Loucy (cell line): ENCODE results near the gene SMAP1.

Experiments
- EZH2phosphoT487 ChIP-seq: fragments of 200-600 bp; IDR thresholded peaks from 2 replicates; pipeline ENCODE4 v1.6.1; 2018; ENCODE audit warnings: antibody characterized with exemption, mild to moderate bottlenecking, moderate library complexity, borderline replicate concordance
- TF ChIP-seq, protein P1 (sequence below): fragments of 200-600 bp; sonication (generic); conservative IDR thresholded peaks from 2 replicates; pipeline ENCODE4 v1.5.1; 2014; ENCODE audit warnings: mild to moderate bottlenecking, antibody characterized with exemption, low read length

DNA sequence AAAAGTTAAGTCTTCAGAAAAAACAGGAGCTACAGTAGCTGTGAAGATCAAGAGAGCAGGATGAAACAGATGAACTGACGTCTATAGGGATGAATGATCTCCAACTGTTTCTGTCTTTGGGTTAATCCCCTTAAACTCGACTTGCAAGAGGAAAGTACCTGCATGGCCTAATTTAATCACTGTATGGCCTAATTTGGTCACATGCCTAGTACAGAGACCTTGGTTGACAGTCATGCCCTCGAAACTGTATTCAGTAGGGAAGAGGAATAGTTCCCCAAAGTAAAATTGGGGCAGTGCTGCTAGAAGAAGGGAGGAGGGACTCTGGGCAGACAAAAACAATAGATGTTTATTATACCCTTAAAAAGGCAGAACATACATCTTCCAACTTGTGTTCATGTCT, 10.0 kb upstream of the SMAP1 start:
- TF ChIP-seq, protein P1, sequence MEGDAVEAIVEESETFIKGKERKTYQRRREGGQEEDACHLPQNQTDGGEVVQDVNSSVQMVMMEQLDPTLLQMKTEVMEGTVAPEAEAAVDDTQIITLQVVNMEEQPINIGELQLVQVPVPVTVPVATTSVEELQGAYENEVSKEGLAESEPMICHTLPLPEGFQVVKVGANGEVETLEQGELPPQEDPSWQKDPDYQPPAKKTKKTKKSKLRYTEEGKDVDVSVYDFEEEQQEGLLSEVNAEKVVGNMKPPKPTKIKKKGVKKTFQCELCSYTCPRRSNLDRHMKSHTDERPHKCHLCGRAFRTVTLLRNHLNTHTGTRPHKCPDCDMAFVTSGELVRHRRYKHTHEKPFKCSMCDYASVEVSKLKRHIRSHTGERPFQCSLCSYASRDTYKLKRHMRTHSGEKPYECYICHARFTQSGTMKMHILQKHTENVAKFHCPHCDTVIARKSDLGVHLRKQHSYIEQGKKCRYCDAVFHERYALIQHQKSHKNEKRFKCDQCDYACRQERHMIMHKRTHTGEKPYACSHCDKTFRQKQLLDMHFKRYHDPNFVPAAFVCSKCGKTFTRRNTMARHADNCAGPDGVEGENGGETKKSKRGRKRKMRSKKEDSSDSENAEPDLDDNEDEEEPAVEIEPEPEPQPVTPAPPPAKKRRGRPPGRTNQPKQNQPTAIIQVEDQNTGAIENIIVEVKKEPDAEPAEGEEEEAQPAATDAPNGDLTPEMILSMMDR = no peak
- TF ChIP-seq EZH2phosphoT487 = no peak
